Breast epithelium (tissue), 4 donors: ENCODE data around the gene FOLR1. TPM values are rescaled to one million over a fixed set of nuclear protein-coding genes. Genes with fewer than 3 reads are reported as not detected.
"Not testable (repeated sequence)": the region's sequence is repeated elsewhere in the genome, so short reads cannot be mapped to it uniquely, and the experiment has no call there.

Experiments used
- DNase-seq, 2 donors: peaks; one replicate each; pipeline ENCODE4 v3.0.0-alpha.2; 2019; ENCODE audit warnings: low spot score in 2 of 2
- H3K27ac ChIP-seq, 2 donors: fragments of 200-600 bp; sonication (generic) in 1 of 2; one replicate each; pipeline ENCODE4 v1.5.1; 2016 to 2019; ENCODE audit warnings: mild to moderate bottlenecking in 1 of 2
- H3K27me3 ChIP-seq, 2 donors: fragments of 200-600 bp; sonication (generic) in 1 of 2; one replicate each; pipeline versions ENCODE4 v1.5.1 to v1.6.0; 2017 to 2019; ENCODE audit warnings: control low read depth in 1 of 2, mild to moderate bottlenecking in 1 of 2
- H3K36me3 ChIP-seq: fragments of 200-600 bp; one replicate; pipeline ENCODE4 v1.5.1; 2019
- H3K4me1 ChIP-seq, 2 donors: fragments of 200-600 bp; sonication (generic); one replicate each; pipeline ENCODE4 v1.5.1; 2016 to 2019; ENCODE audit warnings: control low read depth in 1 of 2
- H3K4me3 ChIP-seq, 3 donors: fragments of 200-600 bp; sonication (generic); 1 replicate in 2 of 3; 2 replicates in 1 of 3; pipeline ENCODE4 v1.5.1; 2016 to 2019; ENCODE audit warnings: mild to moderate bottlenecking in 3 of 3, moderate library complexity in 2 of 3
- H3K9me3 ChIP-seq, 2 donors: fragments of 200-600 bp; sonication (generic) in 1 of 2; one replicate each; pipeline ENCODE4 v1.5.1; 2016 to 2019; ENCODE audit warnings: control low read depth in 1 of 2
- CTCF ChIP-seq, 3 donors: fragments of 450-650 bp; IDR thresholded peaks; one replicate each; pipeline ENCODE4 v1.5.1; 2016 to 2017; ENCODE audit warnings: antibody characterized with exemption in 3 of 3, mild to moderate bottlenecking in 3 of 3, moderate library complexity in 3 of 3
- POLR2A ChIP-seq: fragments of 450-650 bp; IDR thresholded peaks from one replicate; pipeline ENCODE4 v1.6.1; 2016; ENCODE audit warnings: antibody characterized with exemption, mild to moderate bottlenecking, moderate library complexity
- POLR2AphosphoS5 ChIP-seq, 3 donors: sonication (generic); formaldehyde crosslinking; IDR thresholded peaks; one replicate each; pipeline ENCODE4 v1.6.1; 2017; ENCODE audit warnings: antibody characterized with exemption in 3 of 3
- intact Hi-C: fragments of 100-400 bp; cut with DNase I; formaldehyde crosslinking; loops from one replicate; pipeline ENCODE4 v1.15.1; 2023; ENCODE audit warnings: low total_unique reads
- total RNA-seq, 3 donors: library from RNA; depleted of rRNA; stranded (reverse); fragments of >200 nt; gene quantifications; one replicate each; pipeline ENCODE4 v1.1.0, GENCODE V29; 2016

Gene FOLR1
- total RNA-seq, 3 donors from 2014 or later, result 11.8 to 45.2 TPM; not detected in 1

- no peaks in the 10 kb centered on the region for H3K36me3 ChIP-seq
- no peak overlapping the region for H3K27ac ChIP-seq
- no peak overlapping the region for H3K4me3 ChIP-seq
- intact Hi-C loops, result no loop called here
- no peak for DNase-seq
- TF ChIP-seq POLR2AphosphoS5 (IDR thresholded peaks at IDR 0.05), result no peak
- TF ChIP-seq CTCF (IDR thresholded peaks at IDR 0.05), result no peak
- H3K27me3 ChIP-seq, result no peaks in the 10 kb centered on the region
- H3K9me3 ChIP-seq, result no peaks in the 10 kb centered on the region
- H3K4me1 ChIP-seq, result no peaks in the 10 kb centered on the region
These were observed 3.8 kb downstream of the FOLR1 start for GRCh38 chr11:72195518-72196270.

GRCh38 chr11:72201445-72201844 is 9.5 kb downstream of the FOLR1 start:
- H3K27me3 ChIP-seq, H3K27ac ChIP-seq, H3K4me1 ChIP-seq, H3K4me3 ChIP-seq, H3K36me3 ChIP-seq, intact Hi-C loops, H3K9me3 ChIP-seq, DNase-seq: not testable (repeated sequence)

DNA sequence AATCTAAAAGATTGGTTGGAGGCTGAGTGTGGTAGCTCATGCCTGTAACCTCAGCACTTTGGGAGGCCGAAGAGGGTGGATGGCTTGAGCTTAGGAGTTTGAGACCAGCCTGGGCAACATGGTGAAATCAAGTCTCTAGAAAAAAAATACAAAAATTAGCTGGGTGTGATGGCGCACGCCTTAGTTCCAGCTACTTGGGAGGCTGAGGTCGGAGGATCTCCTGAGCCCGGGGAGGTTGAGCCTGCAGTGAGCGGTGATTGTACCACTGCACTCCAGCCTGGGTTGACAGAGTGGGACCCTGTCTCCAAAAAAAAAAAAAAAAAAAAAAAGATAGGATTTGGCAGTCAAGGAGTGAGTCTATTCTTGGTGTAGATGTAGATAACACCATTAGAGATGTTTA is 10.6 kb downstream of the FOLR1 start:
- intact Hi-C loops, result no loop called here
- no peaks in the 10 kb centered on the region for H3K36me3 ChIP-seq
- no peaks in the 10 kb centered on the region for H3K27me3 ChIP-seq
- no peak for TF ChIP-seq POLR2AphosphoS5 (IDR thresholded peaks at IDR 0.05)
- no peak for TF ChIP-seq CTCF (IDR thresholded peaks at IDR 0.05)
- TF ChIP-seq POLR2A, result no peak
- no peak overlapping the region for H3K27ac ChIP-seq
- no peaks in the 10 kb centered on the region for H3K9me3 ChIP-seq
- DNase-seq, result no peak
- no peaks in the 10 kb centered on the region for H3K4me1 ChIP-seq
- no peak overlapping the region for H3K4me3 ChIP-seq

DNA sequence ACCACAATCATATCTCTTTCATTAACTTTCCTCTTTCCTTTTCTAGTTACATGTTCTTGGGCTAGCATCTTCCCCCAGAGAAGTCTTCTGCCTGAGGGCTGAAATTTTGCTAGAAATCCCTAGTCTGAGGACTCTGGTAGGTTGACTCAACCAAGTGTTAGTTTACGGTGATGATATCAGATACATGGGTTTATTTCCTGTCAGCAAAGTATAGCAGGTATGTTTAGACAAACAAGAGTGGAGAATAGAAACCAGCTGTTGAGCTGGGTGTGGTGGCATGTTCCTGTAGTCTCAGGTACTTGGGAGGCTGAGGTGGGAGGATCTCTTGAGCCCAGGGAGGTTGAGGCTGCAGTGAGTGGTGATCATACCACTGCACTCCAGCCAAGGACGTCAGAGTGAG is 11.2 kb downstream of the FOLR1 start:
- H3K4me1 ChIP-seq, result no peaks in the 10 kb centered on the region
- H3K36me3 ChIP-seq, result no peaks in the 10 kb centered on the region
- no peaks in the 10 kb centered on the region for H3K27me3 ChIP-seq
- TF ChIP-seq CTCF (IDR thresholded peaks at IDR 0.05) (no peak), POLR2A (no peak), POLR2AphosphoS5 (IDR thresholded peaks at IDR 0.05) (no peak)
- no peaks in the 10 kb centered on the region for H3K9me3 ChIP-seq
- no peak for DNase-seq
- H3K4me3 ChIP-seq, result no peak overlapping the region
- intact Hi-C loops, result no loop called here
- H3K27ac ChIP-seq, result no peak overlapping the region

DNA sequence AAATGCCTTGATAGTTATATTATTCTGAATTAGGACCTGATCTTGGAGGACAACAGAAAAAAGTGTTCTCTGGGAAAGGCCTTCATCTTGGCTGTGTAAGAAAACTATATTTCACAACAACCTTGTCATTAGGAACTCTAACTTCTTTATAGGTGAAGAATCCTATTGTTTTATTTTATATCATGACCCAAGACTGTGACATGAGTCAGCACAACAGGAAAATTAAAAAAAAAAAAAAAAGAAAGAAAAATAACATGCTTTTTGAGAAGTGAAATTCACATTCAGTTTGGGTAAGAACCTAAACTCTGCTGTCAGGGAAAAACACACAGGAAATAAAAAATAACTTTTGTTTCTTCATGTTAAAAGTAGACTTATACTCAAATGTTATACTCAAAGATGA is 12.9 kb downstream of the FOLR1 start:
- TF ChIP-seq CTCF (IDR thresholded peaks at IDR 0.05), result no peak
- TF ChIP-seq POLR2A, result no peak
- TF ChIP-seq POLR2AphosphoS5 (IDR thresholded peaks at IDR 0.05), result no peak
- DNase-seq, result no peak
- Histone ChIP-seq H3K27ac (no peak overlapping the region), H3K36me3 (no peaks in the 10 kb centered on the region), H3K9me3 (peaks cover 3 to 12% of the 10 kb centered on the region in 2 donors), H3K4me1 (no peaks in the 10 kb centered on the region), H3K27me3 (no peaks in the 10 kb centered on the region), H3K4me3 (no peak overlapping the region)
- intact Hi-C loops, result no loop called here

- H3K27me3 ChIP-seq, H3K4me3 ChIP-seq, H3K27ac ChIP-seq, H3K36me3 ChIP-seq, H3K4me1 ChIP-seq, DNase-seq, intact Hi-C loops: not testable (repeated sequence)
- peaks cover 3 to 12% of the 10 kb centered on the region in 2 donors for H3K9me3 ChIP-seq
These were observed 14.9 kb downstream of the FOLR1 start for GRCh38 chr11:72206794-72207193.
